Stimulated activated CD8-positive, alpha-beta memory T cell treated with anti-CD3 and anti-CD28 coated beads, Interleukin-15, amount 100 ng/mL, for 24 hours (primary cell): ENCODE data around the gene VPS13C.
"Not testable (repeated sequence)": the region's sequence is repeated elsewhere in the genome, so short reads cannot be mapped to it uniquely, and the experiment has no call there.

Experiments
- DNase-seq: peaks from one replicate; pipeline ENCODE4 v3.0.0-alpha.2; 2020; ENCODE audit warnings: low read depth

The VPS13C gene

GRCh38 chr15:62075595-62076277, 15.5 kb upstream of the VPS13C start:
- DNase-seq = no peak

- DNase-seq = no peak
Measured at GRCh38 chr15:62071711-62072308, 11.6 kb upstream of the VPS13C start.

GRCh38 chr15:62069551-62069950, 9.3 kb upstream of the VPS13C start:
- no peak for DNase-seq

GRCh38 chr15:62068810-62069167, 8.5 kb upstream of the VPS13C start:
- DNase-seq = no peak

- no peak for DNase-seq
Measured at GRCh38 chr15:62068071-62068809, 8.0 kb upstream of the VPS13C start.

- peak; percentile 7 for DNase-seq
Measured at GRCh38 chr15:62067448-62068044, 7.3 kb upstream of the VPS13C start.

- DNase-seq = peak; percentile 13
Measured at GRCh38 chr15:62066663-62067447, 6.6 kb upstream of the VPS13C start, which contains the start of gene C2CD4A. C2CD4A (plus strand) TSS chr15:62066977; CDS start chr15:62067614, 637 bp downstream.

GRCh38 chr15:62063825-62064635, 3.8 kb upstream of the VPS13C start:
- no peak for DNase-seq

- DNase-seq = no peak
Measured at GRCh38 chr15:62060896-62061280, 641 bp upstream of the VPS13C start.

- DNase-seq = peak; percentile 13
Measured at GRCh38 chr15:62059816-62060112, 483 bp downstream of the VPS13C start.

- no peak for DNase-seq
Measured at GRCh38 chr15:62059108-62059815, 985 bp downstream of the VPS13C start.

- DNase-seq = no peak
Measured at GRCh38 chr15:62058327-62059028, 1.8 kb downstream of the VPS13C start.

- no peak for DNase-seq
Measured at GRCh38 chr15:62057341-62057980, 2.8 kb downstream of the VPS13C start.

GRCh38 chr15:62054979-62055378, 5.3 kb downstream of the VPS13C start:
- no peak for DNase-seq

GRCh38 chr15:62053439-62054085, 6.7 kb downstream of the VPS13C start:
- DNase-seq = no peak

- no peak for DNase-seq
Measured at GRCh38 chr15:62052713-62053112, 7.5 kb downstream of the VPS13C start.

GRCh38 chr15:62051166-62051565, 9.1 kb downstream of the VPS13C start:
- no peak for DNase-seq

GRCh38 chr15:62050115-62050514, 10.1 kb downstream of the VPS13C start:
- no peak for DNase-seq

GRCh38 chr15:62048254-62048653, 12.0 kb downstream of the VPS13C start:
- not testable (repeated sequence) for DNase-seq
